Erythroblast (primary cell): ENCODE results near the gene CPSF4.

ENCODE experiments used
- DNase-seq, 2 experiments: peaks; one replicate each; lab custom pipeline; 2025; lab: John Stamatoyannopoulos, UW
- GATA1 ChIP-seq: IDR thresholded peaks from 2 replicates; pipeline ENCODE4 v1.6.1; 2011; ENCODE audit warnings: low read depth, mild to moderate bottlenecking, control low read depth, low read length, moderate library complexity
- POLR2A ChIP-seq: IDR thresholded peaks from 2 replicates; pipeline ENCODE4 v1.6.1; 2011; ENCODE audit warnings: mild to moderate bottlenecking, low read length

Gene CPSF4

GRCh38 chr7:99499721-99500636, 61.2 kb downstream of the CPSF4 start, which contains the start of gene ZNF394:
TSS of gene ZNF394 (minus strand) at chr7:99500281. CDS start at chr7:99500093, 188 bp downstream.
- DNase-seq, result peak; percentile 96
- TF ChIP-seq POLR2A, result peak; percentile 97
- no peak for TF ChIP-seq GATA1

- no peak for DNase-seq
- no peak for TF ChIP-seq GATA1
- TF ChIP-seq POLR2A, result no peak
These were observed 61.9 kb downstream of the CPSF4 start for GRCh38 chr7:99500637-99501009.

DNA sequence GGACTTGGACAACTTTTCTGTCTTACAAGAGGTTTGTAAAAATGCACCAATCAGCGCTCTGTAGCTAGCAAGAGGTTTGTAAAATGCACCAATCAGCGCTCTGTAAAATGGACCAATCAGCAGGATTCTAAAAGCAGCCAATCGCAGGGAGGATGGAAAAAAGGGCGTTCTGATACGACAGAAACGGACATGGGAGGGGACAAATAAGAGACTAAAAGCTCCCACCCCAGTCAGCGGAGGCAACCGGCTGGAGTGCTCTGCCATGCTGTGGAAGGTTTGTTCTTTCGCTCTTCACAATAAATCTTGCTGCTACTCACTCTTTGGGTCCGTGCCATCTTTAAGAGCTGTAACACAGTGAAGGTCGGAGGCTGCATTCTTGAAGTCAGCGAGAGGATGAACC, 62.5 kb downstream of the CPSF4 start:
- peak; percentile 45 to 70 for DNase-seq

DNA sequence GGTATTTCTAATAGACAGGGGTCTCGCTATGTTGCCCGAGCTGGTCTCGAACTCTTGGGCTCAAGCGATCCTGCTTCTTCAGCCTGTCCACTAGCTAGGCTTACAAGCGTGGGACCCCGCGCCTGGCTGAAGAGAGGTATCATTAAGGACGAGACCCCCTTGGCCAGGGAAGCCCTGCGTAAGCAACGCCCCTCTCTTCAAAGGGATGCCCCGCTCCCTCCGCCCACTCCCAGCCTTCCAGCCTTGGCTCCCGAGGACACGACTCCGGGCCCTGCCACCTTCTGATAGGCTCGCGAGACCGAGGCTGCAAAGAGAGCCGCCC, 65.5 kb downstream of the CPSF4 start:
- no peak for DNase-seq
- TF ChIP-seq POLR2A, result no peak
- TF ChIP-seq GATA1, result no peak

- TF ChIP-seq POLR2A (peak; percentile 87), GATA1 (no peak)
- DNase-seq, result peak; percentile 98
These were observed 66.0 kb downstream of the CPSF4 start, which contains the start of gene ZKSCAN5 for GRCh38 chr7:99504603-99505323. TSS of gene ZKSCAN5 (plus strand) at chr7:99504662. CDS start at chr7:99506045, 1,383 bp downstream.

- TF ChIP-seq GATA1 (no peak), POLR2A (peak; percentile 54)
- DNase-seq, result no peak
These were observed 66.5 kb downstream of the CPSF4 start for GRCh38 chr7:99505324-99505662.
